GM10248 (cell line): Measurements from ENCODE around the gene SERGEF.

Experiments
- CTCF ChIA-PET: fragments of 300-600 bp; sonication (Branson Sonifier 250); formaldehyde crosslinking; extraction: SDS; loops from one replicate; lab custom pipeline; 2021; ENCODE audit warnings: antibody characterized with exemption; lab: Yijun Ruan, JAX
- POLR2A ChIA-PET: fragments of 350-650 bp; sonication (Branson Sonifier 250); formaldehyde crosslinking; extraction: SDS; loops from one replicate; lab custom pipeline; 2020; ENCODE audit warnings: antibody characterized with exemption; lab: Yijun Ruan, JAX
- DNase-seq: peaks from one replicate; pipeline ENCODE4 v3.0.0; 2012; ENCODE audit errors: extremely low spot score
- CTCF ChIP-seq: IDR thresholded peaks from 2 replicates; pipeline ENCODE4 v1.5.1; 2012; ENCODE audit warnings: mild to moderate bottlenecking, low read depth; ENCODE audit errors: extremely low read depth, missing control alignments, control extremely low read depth

The SERGEF gene

GRCh38 chr11:18036456-18036855, 23.6 kb upstream of the SERGEF start:
- POLR2A ChIA-PET: no interaction called here
- CTCF ChIA-PET: no interaction called here
- no peak for TF ChIP-seq CTCF
- DNase-seq: no peak

GRCh38 chr11:18027475-18027874, 14.6 kb upstream of the SERGEF start:
- ChIA-PET POLR2A (no interaction called here), CTCF (no interaction called here)
- TF ChIP-seq CTCF: no peak
- DNase-seq: no peak

GRCh38 chr11:18022419-18022818, 9.6 kb upstream of the SERGEF start:
- no peak for DNase-seq
- ChIA-PET CTCF (interaction anchor here (1.5 kb wide), 1 partner anchor 93 kb away, joined by 3 read pairs; no protein-coding TSS in a partner anchor), POLR2A (no interaction called here)
- no peak for TF ChIP-seq CTCF

GRCh38 chr11:18019650-18020049, 6.8 kb upstream of the SERGEF start:
- ChIA-PET POLR2A (no interaction called here), CTCF (interaction anchor here (0.9 to 1.4 kb wide), 3 partner anchors 85 to 175 kb away, joined by 3 to 4 read pairs (median 4); no protein-coding TSS in a partner anchor)
- no peak for DNase-seq
- no peak for TF ChIP-seq CTCF

GRCh38 chr11:18016789-18017188, 3.9 kb upstream of the SERGEF start:
- ChIA-PET CTCF (interaction anchor here (0.8 to 1.8 kb wide), 4 partner anchors 21 to 286 kb away, joined by 3 to 6 read pairs (median 3); no protein-coding TSS in a partner anchor), POLR2A (no interaction called here)
- no peak for TF ChIP-seq CTCF
- no peak for DNase-seq

GRCh38 chr11:18014876-18015275, 2.0 kb upstream of the SERGEF start:
- CTCF ChIA-PET: interaction anchor here (0.9 to 1.4 kb wide), 2 partner anchors 12 to 101 kb away, joined by 4 to 5 read pairs; no protein-coding TSS in a partner anchor
- POLR2A ChIA-PET: no interaction called here
- no peak for DNase-seq
- no peak for TF ChIP-seq CTCF
